ENCODE results near the gene BICD2.

BICD2 gene

DNA sequence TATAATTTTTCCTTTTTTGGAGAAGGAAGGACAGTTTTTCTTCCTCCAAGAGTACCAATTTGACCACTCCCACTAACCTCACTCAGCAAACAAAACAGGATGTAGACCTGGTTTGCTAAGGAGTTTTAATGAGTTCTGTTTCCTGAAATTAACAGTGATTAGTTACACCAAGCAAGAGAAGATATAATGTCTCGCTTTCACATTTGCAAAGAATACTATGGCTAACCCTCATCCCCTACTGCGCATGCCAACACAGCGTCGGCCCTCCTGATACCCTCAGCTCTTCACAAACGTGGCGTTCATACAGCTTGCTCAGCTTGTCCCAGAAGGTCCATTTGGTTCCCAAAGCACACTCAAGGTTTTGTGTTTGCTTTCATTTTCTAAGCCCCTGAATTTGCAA lies 52.8 kb downstream of the BICD2 start:
- DNase-seq = no peak

DNA sequence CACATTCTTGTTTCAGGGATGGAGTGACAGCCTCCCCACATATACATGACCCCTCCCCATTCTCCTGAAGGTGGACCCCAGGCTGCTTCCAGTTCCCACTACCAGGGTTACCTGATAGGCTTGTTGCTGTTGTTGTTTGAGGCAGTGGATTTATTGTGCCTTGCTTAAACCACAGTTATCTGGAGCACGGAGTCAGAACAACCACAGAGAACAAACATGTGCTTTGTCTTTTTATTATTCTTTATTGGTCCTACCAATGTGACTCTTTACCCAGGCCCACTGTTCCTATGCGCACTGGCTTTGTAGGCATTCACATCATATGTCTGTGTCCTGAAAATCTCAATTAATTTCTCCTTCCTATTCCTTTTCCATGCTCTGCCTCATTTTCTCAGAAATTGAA lies 53.5 kb downstream of the BICD2 start:
- DNase-seq = no peak

DNA sequence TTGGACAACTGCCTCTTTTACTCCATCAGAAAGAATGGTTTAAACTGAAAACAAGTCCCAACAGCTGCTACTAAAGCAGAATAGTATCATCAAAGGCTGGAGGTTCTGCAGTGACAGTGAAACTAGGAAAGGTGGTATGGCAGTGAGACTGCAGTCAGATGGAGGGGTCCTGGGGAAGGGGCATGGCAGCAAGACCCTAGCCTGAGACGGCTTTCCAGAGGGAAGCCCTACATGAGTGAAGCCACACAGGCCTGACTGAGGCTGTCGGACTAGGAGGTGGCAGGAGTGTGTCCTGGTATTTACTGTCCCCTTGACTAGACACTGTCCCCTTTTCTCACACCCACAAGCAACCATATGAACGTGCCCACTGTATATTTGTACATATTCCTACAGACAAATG lies 54.3 kb downstream of the BICD2 start:
- DNase-seq = no peak

DNA sequence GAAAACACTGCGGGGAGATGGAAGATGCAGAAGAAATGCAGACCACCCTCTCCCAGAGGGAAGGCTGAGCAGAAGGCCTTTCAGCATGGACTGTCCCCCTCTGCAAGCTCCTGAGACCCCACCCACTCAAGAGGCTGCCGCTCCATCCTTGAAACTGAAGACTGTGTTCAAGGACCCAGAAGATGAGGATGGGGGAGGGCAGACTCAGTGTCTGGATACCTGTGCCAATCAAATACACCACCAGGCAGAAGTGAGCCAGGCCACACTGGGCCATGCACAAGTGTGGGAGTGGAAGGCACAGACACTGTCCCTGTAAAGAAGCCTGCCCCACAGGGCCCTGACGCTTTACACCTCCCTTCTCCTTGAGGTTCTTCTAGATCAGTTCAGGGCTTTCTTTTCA lies 54.7 kb downstream of the BICD2 start:
- no peak for DNase-seq

DNA sequence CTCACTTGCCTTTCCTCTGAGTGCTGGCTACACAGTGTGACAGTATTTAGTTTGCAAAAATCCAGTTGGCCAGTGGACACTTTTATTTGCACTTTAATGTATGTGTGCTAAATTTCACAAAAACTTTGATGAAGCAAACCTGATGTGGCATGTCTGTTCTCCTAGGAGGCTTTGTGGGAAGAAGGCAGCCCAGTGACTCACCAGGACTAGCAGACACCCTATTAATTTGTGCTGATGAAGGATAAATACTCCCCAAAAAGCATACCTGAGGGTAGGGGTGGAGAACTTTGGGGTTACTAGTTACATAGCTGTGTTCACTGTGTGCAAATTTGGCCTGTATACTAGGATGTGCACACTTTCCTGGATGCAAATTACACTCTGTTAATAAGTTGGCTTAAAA lies 55.4 kb downstream of the BICD2 start:
- DNase-seq = no peak

DNA sequence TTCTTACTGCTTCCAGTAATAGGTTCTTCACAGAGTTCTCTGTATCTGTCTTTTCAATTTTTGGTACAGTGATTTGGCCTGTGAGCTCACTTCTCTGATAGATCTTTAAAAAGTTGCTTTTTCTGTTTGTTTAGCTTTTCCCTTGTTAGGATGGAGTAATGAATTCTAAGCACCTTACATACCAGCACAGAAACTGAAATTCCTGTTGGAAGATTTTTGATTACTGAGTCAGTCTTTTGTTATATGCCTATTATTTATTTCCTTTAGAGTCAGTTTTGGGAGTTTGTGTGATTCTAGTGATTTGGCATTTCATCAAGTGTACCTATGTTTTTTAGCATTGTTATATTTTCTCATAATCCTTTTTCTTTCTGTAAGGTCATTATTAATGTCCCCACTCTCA lies 57.1 kb downstream of the BICD2 start:
- DNase-seq = no peak

DNA sequence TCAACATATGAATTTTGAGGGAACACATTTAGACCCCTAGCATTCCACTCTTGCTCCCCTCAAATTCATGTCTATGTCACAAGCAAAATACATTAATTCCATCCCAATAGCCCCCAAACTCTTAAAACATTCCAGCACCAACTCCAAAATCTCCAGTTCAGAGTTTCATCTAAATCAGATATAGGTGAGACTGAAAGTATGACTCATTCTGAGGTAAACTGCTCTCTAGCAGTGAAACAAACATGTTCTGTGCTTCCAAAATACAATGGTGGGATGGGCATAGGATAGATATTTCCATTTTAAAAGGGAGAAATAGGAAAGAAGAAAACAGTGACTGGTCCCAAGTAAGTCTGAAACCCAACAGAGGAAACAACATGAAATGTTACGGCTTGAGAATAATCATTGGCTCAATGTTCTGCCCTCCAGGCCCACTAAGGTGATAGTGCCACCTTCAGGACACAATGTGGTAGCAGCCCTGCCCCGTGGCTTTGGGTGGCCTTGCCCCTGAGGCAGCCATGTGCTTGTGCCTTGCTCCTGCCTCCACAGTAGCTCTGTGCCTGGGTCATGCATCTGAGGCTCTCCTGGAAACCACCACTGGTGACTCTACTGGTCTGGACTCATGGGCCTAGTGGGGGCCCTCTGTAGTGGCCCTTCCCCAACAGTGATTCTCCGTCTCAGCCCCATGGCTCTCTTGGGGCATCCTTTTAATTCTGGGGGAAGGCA lies 58.3 kb downstream of the BICD2 start:
- DNase-seq = peak; percentile 46

DNA sequence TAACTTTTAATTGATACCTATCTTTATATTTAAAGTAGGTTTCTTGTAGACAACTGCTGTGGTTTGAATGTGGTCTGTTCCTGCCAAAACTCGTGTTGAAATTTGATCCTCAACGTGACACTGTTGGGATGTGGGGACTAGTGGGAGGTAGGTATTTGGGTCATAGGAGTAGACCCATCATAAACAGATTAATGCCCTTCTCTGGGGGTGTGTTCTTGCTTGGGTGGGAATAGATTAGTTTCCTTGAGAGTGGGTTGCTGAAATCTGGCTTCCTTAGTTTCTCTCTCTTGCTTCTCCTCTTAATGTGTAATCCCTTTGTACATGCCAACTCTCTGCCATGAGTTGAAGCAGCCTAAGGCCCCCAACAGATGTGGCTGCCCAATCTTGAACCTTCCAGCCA lies 60.1 kb downstream of the BICD2 start:
- no peak for DNase-seq

DNA sequence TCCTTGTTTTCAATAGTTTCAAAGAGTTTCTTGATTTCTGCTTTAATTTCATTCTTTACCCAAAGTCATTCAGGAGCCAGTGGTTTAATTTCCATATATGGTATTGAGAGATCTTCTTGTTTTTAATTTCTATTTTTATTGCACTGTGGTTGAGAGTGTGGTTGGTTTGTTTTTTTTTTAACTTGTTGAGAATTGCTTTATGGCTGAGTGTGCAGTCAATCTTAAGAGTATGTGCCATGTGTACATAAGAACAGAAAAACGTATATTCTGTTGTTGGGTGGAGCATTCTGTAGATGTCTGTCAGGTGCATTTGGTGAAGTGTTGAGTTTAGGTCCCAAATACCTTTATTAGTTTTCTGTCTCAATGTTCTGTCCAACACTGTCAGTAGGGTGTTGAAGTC lies 68.0 kb downstream of the BICD2 start:
- DNase-seq = no peak

DNA sequence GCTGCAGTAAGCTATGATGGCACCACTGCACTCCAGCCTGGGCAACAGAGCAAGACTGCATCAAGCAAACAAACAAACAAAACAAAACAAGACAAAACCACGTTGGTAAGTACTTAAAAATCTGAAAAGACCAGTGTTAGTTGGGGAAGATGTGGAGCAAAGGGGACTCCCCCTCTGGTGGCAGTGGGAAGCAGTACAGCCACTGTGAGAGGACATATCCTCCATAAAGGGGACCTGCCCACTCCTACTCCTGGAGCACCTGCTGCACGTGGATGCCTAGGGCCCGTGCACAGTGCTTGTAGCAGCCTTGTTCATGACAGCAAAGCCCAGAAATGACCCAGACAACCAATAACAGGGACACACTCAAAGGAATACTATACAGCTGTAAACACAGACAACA lies 77.7 kb downstream of the BICD2 start:
- DNase-seq = peak; percentile 4

DNA sequence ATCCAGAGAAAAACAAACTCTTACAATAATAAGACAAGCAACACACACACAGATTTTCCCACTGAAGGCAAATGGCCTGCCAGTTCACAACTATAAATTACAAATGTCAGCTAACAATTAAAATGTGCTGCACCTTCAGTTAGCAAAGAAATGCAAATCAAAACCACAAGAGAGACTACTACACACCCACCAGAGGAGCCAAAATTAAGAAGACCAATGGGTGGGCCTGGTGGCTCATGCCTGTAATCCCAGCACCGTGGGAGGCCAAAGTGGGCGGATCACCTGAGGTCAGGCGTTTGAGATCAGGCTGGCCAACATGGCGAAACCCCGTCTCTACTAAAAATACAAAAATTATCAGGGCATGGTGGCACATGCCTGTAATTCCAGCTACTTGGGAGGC lies 79.6 kb downstream of the BICD2 start:
- no peak for DNase-seq

DNA sequence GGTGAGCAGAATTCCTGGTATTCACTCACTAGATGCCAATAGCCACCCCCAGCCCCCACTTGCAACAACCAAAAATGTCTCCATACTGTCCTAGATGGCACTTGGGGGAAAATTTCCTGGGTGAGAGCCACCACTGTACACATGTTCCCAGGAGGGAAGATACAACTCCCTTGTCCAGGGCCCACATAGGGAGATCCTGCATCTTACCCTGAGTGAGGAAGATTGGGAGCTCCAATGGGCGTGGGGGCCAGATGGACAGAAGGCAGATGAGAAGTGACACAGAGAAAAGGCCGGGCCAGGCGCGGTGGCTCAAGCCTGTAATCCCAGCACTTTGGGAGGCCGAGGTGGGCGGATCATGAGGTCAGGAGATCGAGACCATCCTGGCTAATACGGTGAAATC lies 82.4 kb downstream of the BICD2 start:
- DNase-seq = no peak

DNA sequence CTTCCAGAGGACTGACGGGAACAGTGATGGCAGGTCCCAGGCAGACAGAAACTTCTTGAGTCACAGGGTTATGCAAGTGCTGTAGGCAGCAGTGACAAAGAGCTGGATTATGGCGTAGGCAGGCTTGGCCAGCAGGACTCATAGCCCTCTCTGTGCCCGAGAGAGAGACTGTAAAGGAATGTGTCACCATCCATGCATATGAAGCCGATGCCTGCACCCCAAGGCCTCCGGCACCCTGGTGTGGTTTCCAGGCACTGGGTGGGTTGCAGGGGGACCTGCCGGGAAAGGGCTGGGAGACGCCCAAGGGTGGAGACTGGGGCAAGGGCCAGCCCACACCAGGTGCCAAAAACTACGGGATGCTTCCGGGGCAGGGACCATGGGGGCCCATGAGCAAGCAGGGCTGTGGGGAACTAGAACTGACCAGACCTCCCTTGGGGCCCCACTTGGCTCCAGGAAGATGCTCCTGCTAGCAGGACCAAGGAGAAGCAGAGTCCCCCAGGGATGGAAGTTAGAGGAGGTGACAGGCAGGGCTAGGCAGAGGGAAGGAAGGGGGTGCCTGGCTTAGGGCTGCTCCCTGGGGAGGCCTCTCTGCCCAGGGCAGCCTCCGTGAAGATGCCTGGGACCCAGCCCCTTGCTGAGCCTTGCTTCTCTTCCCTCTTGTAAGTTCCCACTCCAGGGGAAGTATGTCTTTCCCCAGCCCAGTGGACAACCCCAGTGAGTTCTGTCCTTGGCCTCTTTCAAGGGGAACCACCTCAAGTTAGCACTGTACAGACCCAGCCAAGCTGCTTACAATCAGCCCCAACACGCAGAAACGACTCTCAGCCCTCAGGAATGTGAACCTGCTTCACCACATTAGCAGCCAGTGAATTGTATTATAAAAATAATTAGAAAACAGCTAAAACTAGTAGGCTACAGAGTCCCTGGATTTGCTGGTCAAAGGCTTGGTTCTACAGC lies 84.2 kb downstream of the BICD2 start:
- DNase-seq = no peak

DNA sequence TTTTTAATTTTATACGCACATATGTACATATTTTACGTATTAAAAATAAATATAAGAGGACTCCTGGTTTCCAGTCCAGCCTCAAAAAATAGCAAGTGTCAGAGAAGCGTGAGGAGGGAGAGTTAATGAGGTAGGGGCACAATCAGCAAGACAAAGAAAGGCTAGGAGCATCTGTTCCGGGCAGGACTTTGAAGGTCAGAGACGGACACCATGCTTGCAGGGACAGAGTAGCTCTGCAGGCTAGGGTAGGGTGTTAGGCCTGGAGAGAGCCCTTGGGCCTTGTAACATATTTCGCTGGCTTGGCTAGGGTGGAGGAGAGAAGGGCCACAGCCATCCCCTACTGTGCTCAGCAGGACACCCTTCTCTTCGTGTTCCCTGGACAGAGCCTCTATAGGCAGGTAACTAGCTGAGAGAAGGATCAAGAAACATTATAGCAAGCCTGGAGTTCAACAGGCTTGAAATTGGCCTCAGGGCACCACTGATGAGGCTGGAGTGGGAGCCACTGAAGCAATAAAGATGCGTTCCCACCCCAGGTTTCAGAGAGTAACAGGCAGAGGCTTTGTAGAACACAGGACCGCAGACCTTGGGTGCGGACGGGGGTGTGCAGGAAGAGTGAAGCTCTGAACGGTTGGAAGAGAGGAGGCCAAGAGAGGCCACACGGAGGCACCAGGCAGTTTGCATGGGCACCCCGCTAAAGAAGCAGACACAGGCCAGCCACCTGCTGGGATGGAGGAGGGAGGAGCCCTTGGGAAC lies 85.0 kb downstream of the BICD2 start:
- no peak for DNase-seq

DNA sequence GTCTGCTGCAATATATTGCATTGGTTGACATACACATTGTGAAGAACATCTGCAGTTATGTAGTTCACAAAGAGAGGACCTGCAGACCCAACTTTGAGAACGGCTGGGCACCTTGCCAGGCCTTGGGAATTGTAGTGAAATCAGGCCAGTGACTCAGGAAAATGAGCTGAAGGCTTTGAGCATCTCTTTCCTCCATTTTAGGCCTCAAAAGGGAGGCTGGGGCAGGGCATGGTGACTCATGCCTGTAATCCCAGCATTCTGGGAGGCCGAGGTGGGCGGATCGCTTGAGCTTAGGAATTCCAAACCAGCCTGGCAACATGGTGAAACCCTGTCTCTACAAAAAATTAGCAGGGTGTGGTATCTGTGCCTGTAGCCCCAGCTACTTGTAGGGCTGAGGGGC lies 93.3 kb downstream of the BICD2 start:
- no peak for DNase-seq

DNA sequence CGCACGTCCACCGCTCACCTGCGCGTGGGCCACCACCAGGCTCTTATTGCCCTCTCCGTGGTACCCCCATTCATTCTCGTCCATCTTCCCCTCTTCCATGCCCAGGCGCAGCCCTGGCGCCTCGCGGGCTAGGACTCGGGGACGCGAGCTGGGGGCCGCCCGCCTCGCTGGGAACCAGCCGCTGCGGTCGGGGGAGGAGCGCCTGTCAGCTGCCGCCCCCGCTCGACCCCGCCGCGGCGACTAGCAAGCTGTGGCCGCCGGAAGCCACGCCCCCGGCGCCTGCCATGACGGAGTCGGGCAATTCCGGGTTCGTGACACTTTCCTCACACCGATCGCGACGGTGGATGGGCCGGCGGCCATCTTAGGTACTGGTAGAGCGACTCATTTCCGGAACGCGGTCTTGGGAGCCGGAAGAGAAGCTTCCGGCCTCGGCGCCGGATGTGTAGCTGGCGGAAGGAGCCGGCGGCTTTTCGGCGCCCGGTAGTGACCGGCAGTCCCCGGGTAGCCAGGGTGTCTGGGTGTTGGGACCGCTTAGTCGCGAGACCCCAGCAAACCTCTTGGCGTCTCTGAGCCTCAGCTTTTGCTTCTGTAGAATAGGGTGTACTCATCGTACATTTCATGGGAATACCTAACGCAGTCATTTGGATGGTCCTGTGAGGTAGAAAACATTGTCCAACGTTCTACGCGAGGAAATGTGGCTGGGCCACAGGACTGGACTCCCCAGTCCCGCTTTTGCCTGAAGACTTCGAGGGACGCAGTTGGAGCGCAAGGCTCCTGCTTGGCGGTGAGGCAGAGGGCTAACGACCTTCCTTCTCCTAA lies 94.5 kb downstream of the BICD2 start, which contains the start of gene IPPK:
TSS of gene IPPK (minus strand) at position 242 of the 819 bp plus-strand sequence. CDS start at position 99, 143 bp downstream.
- DNase-seq = peak; percentile 99

DNA sequence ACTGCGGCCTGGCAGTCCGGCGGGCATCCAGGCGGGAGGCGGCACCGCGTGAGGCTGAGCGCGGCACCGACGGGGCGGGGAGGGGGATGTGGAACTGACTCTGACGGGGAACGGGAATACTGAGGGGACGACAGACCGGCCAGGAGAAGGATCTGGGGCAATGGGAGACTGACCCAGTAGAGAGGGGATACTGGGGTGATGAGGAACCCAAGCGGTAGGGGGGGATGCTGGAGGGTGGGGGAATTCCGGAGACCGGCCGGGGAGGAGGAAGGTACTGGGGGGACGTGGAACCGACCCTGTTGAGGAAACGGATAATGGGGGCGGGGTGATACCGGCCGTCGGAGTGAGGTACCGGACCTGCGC lies 95.1 kb downstream of the BICD2 start:
- peak; percentile 56 for DNase-seq

DNA sequence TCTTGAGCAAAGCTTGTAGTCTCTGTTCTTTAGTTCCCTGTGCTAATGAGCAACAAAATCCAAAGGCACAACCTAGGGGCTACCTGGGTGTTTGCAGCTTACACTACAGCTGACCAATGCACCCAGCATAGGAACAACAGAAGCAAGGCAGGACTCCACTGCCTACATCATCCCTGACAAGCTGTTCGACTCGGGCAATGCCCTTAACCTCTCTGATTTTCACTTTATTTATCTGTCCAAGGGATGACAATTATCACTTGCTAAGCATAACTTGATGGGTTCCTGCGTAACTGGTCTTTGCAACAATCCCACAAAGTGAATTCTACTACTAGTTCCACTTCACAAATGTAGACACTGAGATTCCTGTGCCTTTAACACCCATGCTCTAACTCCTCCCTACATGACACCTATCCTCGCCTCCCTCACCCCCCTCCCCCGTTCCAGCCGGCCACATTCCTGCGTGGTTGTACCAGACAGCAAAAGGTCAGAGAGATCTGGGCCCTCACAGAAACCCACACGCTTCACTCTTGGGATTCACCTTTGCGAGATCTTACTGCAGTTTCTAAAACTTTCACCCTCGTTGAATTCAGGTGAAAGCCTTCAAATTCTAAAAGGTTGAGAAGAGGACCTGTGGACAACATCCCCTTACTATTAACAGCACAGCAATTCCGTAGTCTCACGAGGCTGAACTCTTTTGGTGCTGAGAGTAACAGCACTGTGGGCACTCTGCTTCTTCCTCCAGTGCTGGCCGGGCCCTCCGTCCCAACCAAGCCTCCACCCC lies 95.7 kb downstream of the BICD2 start:
- peak; percentile 56 for DNase-seq

DNA sequence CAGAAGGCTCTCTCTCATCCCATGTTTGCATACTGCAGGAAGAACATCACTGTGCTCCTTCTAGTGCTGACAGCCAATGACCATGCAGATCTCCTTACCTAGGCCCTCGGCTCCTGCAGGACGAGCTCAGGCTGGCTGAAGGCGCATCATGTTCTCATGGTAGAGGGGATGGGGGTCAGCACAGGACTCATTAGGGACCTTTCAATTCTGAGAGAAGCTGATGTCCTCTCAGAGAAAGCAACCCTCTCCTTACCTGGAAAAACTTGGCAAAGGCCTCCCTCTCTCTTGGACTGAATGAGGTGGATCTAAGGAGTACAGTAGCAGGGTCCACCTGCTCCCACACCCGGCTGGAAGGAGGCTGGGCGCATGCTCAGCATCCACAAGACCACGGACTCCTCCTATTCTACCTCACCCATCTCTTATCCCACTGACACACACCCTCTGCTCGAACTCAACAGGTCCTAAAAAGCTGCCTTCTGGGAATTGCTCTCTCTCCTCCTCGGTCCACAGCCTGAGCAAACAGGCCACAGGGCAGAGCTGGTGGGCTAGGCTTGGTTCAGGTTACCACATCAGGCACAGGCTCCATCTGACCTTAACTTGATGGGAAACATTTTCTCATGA lies 97.6 kb downstream of the BICD2 start:
- no peak for DNase-seq

DNA sequence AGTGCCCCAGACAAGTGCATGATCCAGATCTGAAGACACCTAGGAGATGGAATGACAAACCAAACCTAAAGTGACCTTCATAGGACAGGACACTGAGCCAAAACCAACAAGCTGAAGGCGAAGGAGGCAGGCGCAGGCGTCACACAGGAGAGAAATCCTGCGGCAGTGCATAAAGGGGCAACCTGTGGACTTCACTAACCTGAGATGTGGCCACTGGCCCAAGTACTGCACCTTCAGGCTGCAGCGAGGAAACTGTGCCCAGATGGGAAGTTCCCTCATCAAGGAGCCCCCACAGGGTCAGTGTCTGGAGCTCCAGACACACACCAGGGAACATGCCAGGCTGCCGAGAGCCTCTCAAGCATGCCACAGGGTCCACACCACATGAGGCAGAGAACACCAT lies 98.4 kb downstream of the BICD2 start:
- no peak for DNase-seq

DNA sequence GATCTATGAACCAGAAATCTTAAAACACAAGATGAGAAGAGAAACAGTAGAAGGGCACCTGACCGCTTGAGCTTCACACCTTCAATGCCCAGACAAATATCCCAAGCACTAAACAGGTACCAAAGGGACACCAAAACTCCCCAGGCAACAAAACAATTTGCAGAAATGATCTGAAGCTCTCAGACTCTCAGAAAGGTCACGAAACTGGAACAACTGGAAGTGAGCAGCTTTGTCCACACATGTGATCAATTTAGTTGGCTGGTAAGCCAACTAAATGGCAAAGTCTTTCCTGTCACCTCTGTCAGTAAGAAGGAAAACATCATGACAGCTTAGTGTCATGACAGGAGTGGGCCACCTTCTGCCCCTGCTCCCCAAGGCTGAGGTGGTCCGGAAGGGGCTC lies 98.8 kb downstream of the BICD2 start:
- no peak for DNase-seq

Data from OCI-M1 (cell line).